Stimulated activated naive CD8-positive, alpha-beta T cell treated with anti-CD3 and anti-CD28 coated beads, Interleukin-15, Interleukin-2, amounts not matched to agents 100 ng/mL and 50 ng/mL, for 24 hours (primary cell): ENCODE data around the gene CSTB.

Experiments used
- H3K27ac Mint-ChIP-seq: one replicate; pipeline ENCODE4 v1.8.0; 2021; ENCODE audit warnings: mild to moderate bottlenecking, mixed read lengths
- H3K27me3 Mint-ChIP-seq: one replicate; pipeline ENCODE4 v1.8.0; 2021; ENCODE audit warnings: mixed read lengths
- H3K36me3 Mint-ChIP-seq: one replicate; pipeline ENCODE4 v1.8.0; 2021; ENCODE audit warnings: low read depth, mixed read lengths
- H3K4me1 Mint-ChIP-seq: one replicate; pipeline ENCODE4 v1.8.0; 2021; ENCODE audit warnings: low read depth, mixed read lengths
- H3K4me3 Mint-ChIP-seq: one replicate; pipeline ENCODE4 v1.8.0; 2021; ENCODE audit warnings: mild to moderate bottlenecking, mixed read lengths
- H3K9me3 Mint-ChIP-seq: one replicate; pipeline ENCODE4 v1.8.0; 2021; ENCODE audit warnings: mixed read lengths

Gene CSTB

DNA sequence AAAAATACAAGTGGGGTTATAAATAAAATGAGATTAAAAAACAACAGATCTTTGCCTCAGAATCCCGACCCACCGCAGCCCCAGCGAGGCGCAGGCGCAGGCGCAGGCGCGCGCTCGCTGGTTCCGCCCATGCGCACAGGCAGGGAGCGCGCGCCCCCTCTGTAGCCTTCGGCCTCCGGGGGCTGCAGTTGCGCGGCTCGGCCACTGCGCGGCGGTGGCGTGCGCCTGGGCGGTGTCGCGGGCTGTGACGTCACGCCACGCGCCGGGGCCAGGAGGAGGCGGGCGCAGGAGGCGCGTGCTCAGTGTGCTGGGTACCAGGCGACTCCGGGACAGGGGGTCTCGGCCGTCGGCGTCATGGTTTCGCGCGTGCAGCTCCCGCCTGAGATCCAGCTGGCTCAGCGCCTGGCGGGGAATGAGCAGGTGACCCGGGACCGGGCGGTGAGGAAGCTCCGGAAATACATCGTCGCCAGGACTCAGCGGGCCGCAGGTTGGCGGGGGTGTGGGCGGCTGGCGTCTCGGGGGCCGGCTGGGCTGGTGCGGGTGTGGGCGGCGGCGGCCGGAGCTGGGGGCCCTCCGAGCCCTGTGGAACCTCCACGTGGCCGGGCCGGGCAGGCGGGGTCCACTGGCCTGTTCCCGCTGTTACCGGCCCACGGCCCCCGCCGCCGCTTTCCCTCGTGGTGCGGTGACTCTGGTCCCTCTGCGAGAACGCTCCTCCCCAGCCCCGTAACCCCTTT is 13.3 kb upstream of the CSTB start, which contains the start of gene RRP1:
Gene RRP1, plus strand, starts transcription at position 302 of the 734 bp plus-strand sequence. Its CDS starts 53 bp downstream, at position 355.
- Mint-ChIP-seq H3K9me3 (no peaks in the 10 kb centered on the region), H3K36me3 (peaks cover 38% of the 10 kb centered on the region), H3K27ac (peak within 1 kb of the TSS; percentile 98), H3K27me3 (no peaks in the 10 kb centered on the region), H3K4me1 (peaks cover 29% of the 10 kb centered on the region), H3K4me3 (peak within 1 kb of the TSS; percentile 99)

DNA sequence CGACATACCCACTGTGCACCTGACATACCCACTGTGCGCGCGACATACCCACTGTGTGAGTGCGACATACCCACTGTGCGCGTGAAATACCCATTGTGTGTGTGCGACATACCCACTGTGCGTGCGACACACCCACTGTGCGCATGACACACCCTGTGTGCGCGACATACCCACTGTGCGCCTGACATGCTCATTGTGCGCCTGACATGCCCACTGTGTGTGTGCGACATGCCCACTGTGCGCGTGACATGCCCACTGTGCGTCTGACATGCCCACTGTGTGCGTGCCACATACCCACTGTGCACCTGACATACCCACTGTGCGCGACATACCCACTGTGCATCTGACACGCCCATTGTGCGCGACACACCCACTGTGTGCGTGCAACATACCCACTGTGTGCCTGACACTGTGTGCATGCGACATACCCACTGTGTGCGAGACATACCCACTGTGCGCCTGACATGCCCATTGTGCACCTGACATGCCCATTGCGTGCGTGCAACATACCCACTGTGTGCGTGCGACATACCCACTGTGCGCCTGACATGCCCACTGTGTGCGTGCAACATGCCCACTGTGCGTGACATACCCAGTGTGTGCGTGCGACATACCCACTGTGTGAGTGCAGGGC is 10.8 kb upstream of the CSTB start:
- Mint-ChIP-seq H3K9me3 (no peaks in the 10 kb centered on the region), H3K36me3 (peaks cover 16% of the 10 kb centered on the region), H3K27me3 (no peaks in the 10 kb centered on the region), H3K4me1 (peaks cover 37% of the 10 kb centered on the region), H3K27ac (no peak overlapping the region), H3K4me3 (no peak overlapping the region)

DNA sequence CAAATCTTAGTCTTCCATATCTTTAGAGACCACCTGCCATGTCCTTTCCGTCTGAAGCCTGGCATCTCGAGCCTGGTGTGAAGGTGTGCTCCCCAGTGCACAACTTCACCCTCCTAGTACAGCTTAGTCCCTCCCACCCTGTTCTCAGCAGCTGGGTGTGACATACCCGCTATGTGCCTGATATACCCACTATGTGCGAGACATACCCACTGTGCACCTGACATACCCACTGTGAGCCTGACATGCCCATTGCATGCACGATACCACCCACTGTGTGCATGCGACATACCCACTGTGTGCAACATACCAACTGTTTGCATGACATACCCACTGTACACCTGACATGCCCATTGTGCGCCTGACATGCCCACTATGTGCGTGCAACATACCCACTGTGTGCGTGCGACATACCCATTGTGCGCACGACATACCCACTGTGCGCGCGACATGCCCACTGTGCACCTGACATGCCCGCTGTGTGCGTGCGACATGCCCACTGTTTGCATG is 10.2 kb upstream of the CSTB start:
- H3K27ac Mint-ChIP-seq, result no peak overlapping the region
- H3K4me1 Mint-ChIP-seq, result peaks cover 36% of the 10 kb centered on the region
- peaks cover 13% of the 10 kb centered on the region for H3K36me3 Mint-ChIP-seq
- H3K4me3 Mint-ChIP-seq, result no peak overlapping the region
- H3K9me3 Mint-ChIP-seq, result no peaks in the 10 kb centered on the region
- H3K27me3 Mint-ChIP-seq, result no peaks in the 10 kb centered on the region

DNA sequence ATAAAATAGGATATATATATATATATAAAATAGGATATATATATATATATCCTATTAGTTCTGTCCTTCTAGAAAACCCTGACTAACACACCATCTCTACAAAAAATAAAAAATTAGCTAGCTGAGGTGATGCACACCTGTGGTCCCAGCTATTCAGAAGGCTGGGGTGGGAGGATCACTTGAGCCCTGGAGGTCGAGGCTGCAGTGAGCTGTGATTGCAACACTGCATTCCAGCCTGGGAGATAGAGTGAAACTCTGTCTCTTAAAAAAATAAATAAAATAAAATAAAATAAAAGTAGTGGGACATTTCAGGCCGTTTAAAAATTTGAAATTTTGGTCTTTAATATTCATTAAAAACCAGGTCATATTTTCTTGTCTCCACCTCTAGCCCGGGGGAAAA is 9.0 kb upstream of the CSTB start:
- no peaks in the 10 kb centered on the region for H3K9me3 Mint-ChIP-seq
- H3K27ac Mint-ChIP-seq, result no peak overlapping the region
- H3K4me1 Mint-ChIP-seq, result peaks cover 25% of the 10 kb centered on the region
- peaks cover 3% of the 10 kb centered on the region for H3K36me3 Mint-ChIP-seq
- no peaks in the 10 kb centered on the region for H3K27me3 Mint-ChIP-seq
- no peak overlapping the region for H3K4me3 Mint-ChIP-seq

DNA sequence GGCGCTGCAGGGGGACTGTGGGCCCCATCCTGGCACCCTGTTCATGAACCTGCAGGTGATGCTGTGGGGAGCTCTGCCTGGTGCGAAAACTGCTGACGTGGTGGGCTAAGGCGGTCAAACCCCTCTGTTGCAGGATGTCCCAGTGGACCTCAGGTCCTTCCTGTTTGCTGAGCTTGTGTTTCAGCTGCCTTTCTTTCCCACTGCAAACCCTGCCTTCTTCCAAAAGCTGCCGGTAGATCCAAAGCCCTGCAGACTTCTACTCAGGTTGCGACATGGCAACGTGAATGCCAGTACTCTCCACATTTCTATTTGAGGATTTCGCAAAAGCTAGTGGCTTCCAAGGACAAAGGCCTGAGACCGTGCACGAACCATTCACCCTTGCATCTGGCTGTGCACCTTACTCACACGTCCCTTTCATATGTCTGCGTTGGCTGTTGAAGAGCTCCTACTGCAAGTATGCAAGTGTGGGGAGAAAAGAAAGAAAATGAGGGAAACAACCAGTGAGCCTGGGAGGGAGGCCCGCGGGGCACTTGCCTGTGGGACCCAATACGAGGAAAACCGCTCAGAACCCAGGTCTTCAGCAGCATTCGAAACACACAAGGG is 7.1 kb upstream of the CSTB start:
- H3K27ac Mint-ChIP-seq, result peak overlapping the region; percentile 86
- H3K9me3 Mint-ChIP-seq, result no peaks in the 10 kb centered on the region
- peaks cover 37% of the 10 kb centered on the region for H3K4me1 Mint-ChIP-seq
- H3K36me3 Mint-ChIP-seq, result no peaks in the 10 kb centered on the region
- H3K27me3 Mint-ChIP-seq, result no peaks in the 10 kb centered on the region
- H3K4me3 Mint-ChIP-seq, result no peak overlapping the region

DNA sequence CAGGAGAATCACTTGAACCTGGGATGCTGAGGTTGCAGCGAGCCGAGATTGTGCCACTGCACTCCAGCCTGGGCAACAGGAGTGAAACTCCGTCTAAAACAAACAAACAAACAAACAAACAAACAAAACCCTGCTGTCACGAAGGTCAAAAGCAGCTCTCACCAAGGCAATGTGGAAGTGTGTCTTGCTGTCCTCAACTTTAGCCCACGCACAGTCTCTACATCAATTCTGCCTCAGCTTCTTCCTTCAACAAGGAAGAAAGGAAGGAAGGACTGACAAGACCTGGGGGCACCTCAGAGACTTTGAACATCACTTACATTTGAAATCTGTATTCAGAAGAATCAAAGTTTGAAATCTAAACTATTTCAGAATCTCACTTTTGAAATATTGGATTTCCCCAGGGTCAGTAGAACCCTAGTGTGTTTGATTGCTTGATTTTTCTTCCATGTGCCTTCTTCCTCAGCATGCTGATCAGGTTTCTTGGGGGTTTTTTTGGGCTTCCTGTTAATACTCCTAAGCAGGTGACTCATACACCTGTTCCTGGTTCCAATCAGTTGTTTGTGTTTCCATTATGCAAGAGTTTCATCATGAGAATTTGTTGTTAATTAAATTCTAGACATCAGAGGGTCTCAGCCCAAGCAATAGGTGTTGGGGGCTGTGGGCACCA is 6.5 kb upstream of the CSTB start:
- H3K4me3 Mint-ChIP-seq, result peak overlapping the region; percentile 4
- no peaks in the 10 kb centered on the region for H3K9me3 Mint-ChIP-seq
- H3K36me3 Mint-ChIP-seq, result no peaks in the 10 kb centered on the region
- peak overlapping the region; percentile 86 for H3K27ac Mint-ChIP-seq
- H3K27me3 Mint-ChIP-seq, result no peaks in the 10 kb centered on the region
- H3K4me1 Mint-ChIP-seq, result peaks cover 40% of the 10 kb centered on the region

DNA sequence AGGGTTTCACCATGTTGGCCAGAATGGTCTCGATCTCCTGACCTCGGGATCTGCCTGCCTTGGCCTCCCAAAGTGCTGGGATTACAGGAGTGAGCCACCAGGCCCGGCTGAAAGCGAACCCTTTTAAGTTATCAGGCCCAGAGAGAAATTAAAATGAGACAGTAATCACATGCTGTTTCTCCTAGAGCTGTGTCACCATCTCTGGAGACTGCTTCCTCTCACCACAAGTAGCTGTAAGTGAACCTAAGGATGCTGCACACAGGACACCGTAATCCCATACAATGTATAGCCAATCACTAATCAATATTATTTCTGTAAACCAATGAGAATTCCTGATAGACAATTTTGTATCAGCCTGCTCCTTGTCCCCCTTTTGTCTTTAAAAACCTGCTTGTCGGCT is 5.7 kb upstream of the CSTB start:
- H3K27me3 Mint-ChIP-seq, result no peaks in the 10 kb centered on the region
- peaks cover 43% of the 10 kb centered on the region for H3K4me1 Mint-ChIP-seq
- H3K27ac Mint-ChIP-seq, result peak overlapping the region; percentile 86
- H3K36me3 Mint-ChIP-seq, result no peaks in the 10 kb centered on the region
- H3K9me3 Mint-ChIP-seq, result no peaks in the 10 kb centered on the region
- H3K4me3 Mint-ChIP-seq, result no peak overlapping the region

DNA sequence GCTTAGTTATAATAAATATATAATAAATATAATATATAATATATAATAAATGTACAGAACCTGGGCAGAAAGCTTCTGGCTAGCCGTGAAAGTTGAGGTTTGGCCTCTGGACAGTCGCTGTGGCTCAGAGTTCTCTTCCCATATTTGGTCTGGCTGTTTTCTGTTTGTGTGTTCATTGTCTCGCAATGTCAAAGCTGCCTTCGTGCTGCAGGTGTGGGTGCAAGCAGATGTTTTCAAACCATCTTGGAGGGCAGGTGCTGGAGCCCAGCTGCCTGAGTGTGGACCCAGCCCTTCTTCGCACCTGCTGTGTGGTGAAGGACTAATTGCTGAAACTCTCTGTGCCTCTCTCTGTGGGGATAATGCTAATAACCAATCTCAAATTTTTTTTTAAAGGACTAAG is 3.6 kb upstream of the CSTB start:
- H3K36me3 Mint-ChIP-seq, result peaks cover 5% of the 10 kb centered on the region
- no peak overlapping the region for H3K27ac Mint-ChIP-seq
- H3K27me3 Mint-ChIP-seq, result no peaks in the 10 kb centered on the region
- no peaks in the 10 kb centered on the region for H3K9me3 Mint-ChIP-seq
- H3K4me1 Mint-ChIP-seq, result peaks cover 52% of the 10 kb centered on the region
- H3K4me3 Mint-ChIP-seq, result no peak overlapping the region

DNA sequence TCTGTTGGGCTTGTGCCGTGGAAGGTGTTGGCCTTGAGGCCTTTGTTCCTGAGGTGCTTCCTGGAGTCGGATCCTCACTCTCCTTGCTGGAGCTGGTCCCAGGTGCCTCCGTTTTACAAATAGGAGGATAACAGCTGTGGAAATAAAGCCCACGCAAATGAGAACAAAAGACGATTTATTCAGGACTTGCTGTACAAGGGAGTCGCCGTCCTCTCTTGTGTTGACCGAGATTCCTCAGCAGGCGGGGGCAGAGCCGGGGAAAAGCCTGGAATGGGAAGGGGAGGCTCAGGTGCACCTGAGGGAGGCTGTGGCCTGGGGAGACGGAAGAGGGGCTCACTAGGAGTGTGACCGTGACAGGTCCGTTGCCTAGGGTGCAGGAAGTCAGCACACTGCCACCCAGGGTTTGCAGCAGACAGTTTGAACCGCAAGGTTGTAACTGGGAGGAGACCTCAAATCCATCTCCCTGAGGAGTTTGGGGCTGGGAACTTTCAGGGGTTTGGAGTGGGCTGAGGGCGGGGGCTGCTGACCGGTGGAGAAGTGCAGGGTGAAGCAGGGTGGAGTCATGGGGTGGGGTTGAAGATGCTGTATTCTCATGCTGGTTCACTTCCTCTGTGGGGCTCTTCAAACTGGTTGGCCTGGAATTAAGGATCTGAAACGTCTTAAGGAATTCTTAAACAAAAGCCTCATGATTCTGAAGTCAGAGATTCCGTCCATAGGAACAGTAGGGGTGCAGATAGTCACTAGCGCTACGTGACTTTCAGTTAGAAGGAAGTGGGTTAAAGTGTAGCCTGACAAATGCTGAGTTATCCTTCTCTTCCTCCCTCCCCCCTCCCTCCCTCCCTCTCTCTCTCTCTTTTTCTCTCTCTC is 2.6 kb upstream of the CSTB start:
- Mint-ChIP-seq H3K27ac (peak overlapping the region; percentile 74), H3K36me3 (peaks cover 10% of the 10 kb centered on the region), H3K9me3 (no peaks in the 10 kb centered on the region), H3K4me1 (peaks cover 53% of the 10 kb centered on the region), H3K4me3 (peak overlapping the region; percentile 23), H3K27me3 (no peaks in the 10 kb centered on the region)

DNA sequence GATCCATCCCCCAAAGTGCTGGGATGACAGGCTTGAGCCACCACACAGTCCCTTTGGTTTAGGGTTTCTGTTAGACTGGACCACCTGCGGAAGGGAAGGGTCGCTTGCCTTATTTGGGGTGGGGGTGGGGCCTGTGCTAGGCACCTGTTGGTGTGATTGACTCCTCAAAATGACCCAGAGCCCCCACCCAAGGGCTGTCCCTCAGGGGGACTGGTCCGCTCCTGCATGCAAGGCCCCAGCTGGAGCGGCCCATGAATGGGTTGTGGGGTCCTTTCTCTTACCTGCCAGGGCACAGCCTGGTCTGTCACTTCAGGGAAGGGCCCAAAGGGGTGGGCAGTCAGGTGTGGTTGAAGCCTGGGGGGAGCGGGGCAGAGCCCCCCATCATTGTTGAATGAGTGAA is 1.8 kb upstream of the CSTB start:
- Mint-ChIP-seq H3K27me3 (no peaks in the 10 kb centered on the region), H3K27ac (peak overlapping the region; percentile 74), H3K4me1 (peaks cover 46% of the 10 kb centered on the region), H3K9me3 (no peaks in the 10 kb centered on the region), H3K36me3 (peaks cover 17% of the 10 kb centered on the region), H3K4me3 (no peak overlapping the region)

DNA sequence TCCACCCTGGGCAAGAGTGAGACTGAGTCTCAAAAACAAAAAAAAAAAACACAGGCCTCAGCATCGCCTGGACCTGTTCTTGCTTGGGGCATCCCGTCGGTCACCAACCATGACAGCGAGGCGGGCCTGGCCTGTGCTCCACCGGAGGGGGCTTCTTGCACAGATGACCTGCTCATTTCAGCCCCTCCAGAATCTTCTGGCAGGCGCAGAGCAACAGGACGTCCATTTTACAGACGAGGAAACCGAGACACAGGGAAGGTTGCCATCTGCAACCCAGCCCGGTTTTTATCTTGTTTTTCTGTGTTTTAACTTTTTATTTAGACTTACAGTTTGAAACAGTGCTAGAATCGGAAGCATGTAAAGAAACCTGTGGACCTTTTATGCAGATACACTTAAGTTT is 918 bp downstream of the CSTB start:
- Mint-ChIP-seq H3K27ac (peak overlapping the region; percentile 75), H3K27me3 (no peaks in the 10 kb centered on the region), H3K9me3 (no peaks in the 10 kb centered on the region), H3K36me3 (peaks cover 23% of the 10 kb centered on the region), H3K4me3 (peak overlapping the region; percentile 89), H3K4me1 (peaks cover 41% of the 10 kb centered on the region)

DNA sequence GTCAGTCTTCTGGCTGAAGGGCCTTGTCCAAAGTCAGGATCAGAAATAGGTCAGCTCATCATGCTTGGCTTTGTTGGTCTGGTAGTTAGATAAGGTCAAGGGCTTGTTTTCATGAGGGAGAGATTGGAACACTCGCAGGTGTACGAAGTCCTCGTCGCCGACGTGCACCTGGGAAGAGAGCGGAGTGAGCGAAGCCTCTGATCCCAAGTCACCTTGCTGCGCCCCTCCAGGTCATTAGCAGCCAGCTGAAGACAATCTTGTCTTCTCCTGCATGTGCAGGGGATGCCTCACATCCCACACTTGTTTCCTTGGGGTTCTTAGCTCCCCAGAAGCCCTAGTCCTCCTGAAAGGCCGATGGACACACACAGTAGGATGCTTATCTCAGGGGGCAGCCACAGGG is 1.9 kb downstream of the CSTB start:
- Mint-ChIP-seq H3K27ac (no peak overlapping the region), H3K36me3 (peaks cover 23% of the 10 kb centered on the region), H3K4me3 (no peak overlapping the region), H3K4me1 (peaks cover 35% of the 10 kb centered on the region), H3K9me3 (no peaks in the 10 kb centered on the region), H3K27me3 (no peaks in the 10 kb centered on the region)

DNA sequence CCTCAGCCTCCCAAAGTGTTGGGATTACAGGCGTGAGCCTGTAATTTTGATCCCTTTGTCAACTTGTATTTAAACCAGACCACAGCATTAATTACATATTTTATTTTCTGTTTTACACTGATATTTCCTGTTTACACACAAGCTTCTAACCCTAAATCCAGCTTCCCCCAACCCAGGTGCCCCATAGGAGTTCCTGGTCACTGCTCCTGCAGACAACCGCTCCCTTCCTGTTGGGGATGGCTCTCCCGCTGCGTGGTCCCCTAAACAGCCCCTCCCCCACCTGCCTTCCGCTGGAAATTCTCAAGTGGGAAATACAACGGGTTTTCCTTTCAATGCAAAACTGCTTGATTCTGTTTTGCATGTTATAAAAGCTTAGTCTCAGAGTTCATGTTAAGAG is 3.7 kb downstream of the CSTB start:
- Mint-ChIP-seq H3K36me3 (peaks cover 23% of the 10 kb centered on the region), H3K4me3 (no peak overlapping the region), H3K27me3 (no peaks in the 10 kb centered on the region), H3K9me3 (no peaks in the 10 kb centered on the region), H3K27ac (no peak overlapping the region), H3K4me1 (peaks cover 21% of the 10 kb centered on the region)

DNA sequence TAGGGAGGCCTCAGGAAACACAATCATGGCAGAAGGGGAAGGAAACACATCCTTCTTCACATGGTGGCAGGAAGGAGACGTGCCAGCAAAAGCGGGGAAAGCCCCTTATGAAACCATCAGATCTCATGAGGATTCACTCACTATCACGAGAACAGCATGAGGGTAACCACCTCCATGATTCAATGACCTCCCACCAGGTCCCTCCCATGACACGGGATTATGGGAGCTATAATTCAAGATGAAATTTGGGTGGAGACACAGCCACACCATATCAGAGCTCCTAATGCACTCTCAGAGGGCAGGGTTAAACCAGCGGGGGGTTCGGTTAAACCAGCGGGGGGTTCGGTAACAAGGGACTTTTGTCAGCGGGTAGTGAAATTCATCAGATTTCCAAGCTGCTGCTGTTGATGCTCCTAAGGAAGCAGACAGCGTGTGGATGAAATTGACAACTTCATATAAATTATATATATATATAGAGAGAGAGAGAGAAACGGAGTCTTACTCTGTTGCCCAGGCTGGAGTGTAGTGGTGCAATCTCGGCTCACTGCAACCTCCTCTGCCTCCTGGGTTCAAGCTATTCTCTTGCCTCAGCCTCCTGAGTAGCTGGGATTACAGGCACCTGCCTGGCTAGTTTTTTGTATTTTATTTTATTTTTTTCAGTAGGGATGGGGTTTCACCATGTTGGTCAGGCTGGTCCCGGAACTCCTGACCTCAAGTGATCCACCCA is 4.2 kb downstream of the CSTB start:
- peaks cover 23% of the 10 kb centered on the region for H3K36me3 Mint-ChIP-seq
- peaks cover 20% of the 10 kb centered on the region for H3K4me1 Mint-ChIP-seq
- no peaks in the 10 kb centered on the region for H3K9me3 Mint-ChIP-seq
- H3K27ac Mint-ChIP-seq, result no peak overlapping the region
- H3K4me3 Mint-ChIP-seq, result no peak overlapping the region
- H3K27me3 Mint-ChIP-seq, result no peaks in the 10 kb centered on the region
